Stimulated activated effector memory CD8-positive, alpha-beta T cell treated with anti-CD3 and anti-CD28 coated beads, Interleukin-12 subunit alpha, Interleukin-12 subunit beta, amount 100 ng/mL, for 72 hours (primary cell): ENCODE measurements around the gene MAN1C1.
"Not testable (repeated sequence)": the region's sequence is repeated elsewhere in the genome, so short reads cannot be mapped to it uniquely, and the experiment has no call there.

Experiments
- ATAC-seq: fragments of 150-1000 bp; cut with Tn5 transposase; 2 replicates; pipeline ENCODE4 v1.10.0; 2021
- DNase-seq, 2 donors: peaks; one replicate each; pipeline ENCODE4 v3.0.0; 2021 to 2022; ENCODE audit warnings: low spot score in 2 of 2
- H3K27ac Mint-ChIP-seq: one replicate; pipeline ENCODE4 v1.8.0; 2022; ENCODE audit warnings: mild to moderate bottlenecking, mixed read lengths
- H3K36me3 Mint-ChIP-seq: one replicate; pipeline ENCODE4 v1.8.0; 2022; ENCODE audit warnings: mild to moderate bottlenecking, mixed read lengths
- H3K4me1 Mint-ChIP-seq: one replicate; pipeline ENCODE4 v1.8.0; 2022; ENCODE audit warnings: mixed read lengths
- H3K4me3 Mint-ChIP-seq: one replicate; pipeline ENCODE4 v1.8.0; 2022; ENCODE audit warnings: mild to moderate bottlenecking, mixed read lengths
- H3K9me3 Mint-ChIP-seq: one replicate; pipeline ENCODE4 v1.8.0; 2022; ENCODE audit warnings: mixed read lengths

MAN1C1 gene

DNA sequence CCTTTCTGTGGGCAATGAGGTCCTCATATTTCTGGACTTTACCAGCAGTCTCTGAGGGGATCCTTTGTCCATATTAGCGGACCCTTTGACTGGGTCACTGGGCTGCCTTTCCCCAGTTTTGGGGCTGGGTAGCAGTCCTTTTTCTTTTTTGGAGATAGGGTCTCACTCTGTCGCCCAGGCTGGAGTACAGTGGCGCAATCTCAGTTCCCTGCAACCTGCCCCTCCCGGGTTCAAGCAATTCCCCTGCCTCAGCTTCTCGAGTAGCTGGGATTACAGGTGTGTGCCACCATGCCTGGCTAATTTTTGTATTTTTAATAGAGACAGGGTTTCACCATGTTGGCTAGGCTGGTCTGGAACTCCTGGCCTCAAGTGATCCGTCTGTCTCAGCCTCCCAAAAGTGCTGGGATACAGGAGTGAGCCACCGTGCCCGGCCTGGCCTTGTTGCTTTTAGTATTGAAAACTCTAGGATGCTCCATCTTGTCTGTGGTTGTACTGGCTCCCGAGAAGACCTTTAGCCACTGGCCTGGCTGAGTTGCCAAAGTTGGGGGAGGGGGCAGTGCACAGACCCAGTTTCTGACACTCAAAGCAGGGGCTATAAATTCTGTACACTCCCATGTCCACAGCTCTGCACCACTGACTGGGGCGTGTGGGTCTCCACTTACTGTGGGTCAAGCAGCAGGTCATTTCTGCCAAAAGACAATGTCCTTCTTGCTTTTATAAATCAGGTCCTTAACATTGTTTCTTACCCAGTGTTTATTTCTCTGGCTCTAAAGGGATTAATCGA is 33.1 kb downstream of the MAN1C1 start:
- Mint-ChIP-seq H3K27ac (no peak overlapping the region), H3K4me3 (no peak overlapping the region), H3K4me1 (peaks cover 29% of the 10 kb centered on the region), H3K9me3 (no peaks in the 10 kb centered on the region), H3K36me3 (peaks cover 6% of the 10 kb centered on the region)
- DNase-seq (no peak), ATAC-seq (no peak)

GRCh38 chr1:25650289-25650576 is 33.6 kb downstream of the MAN1C1 start:
- peaks cover 24% of the 10 kb centered on the region for H3K4me1 Mint-ChIP-seq
- DNase-seq (no peak), ATAC-seq (no peak)
- no peak overlapping the region for H3K27ac Mint-ChIP-seq
- H3K9me3 Mint-ChIP-seq: no peaks in the 10 kb centered on the region
- no peak overlapping the region for H3K4me3 Mint-ChIP-seq
- H3K36me3 Mint-ChIP-seq: peaks cover 5% of the 10 kb centered on the region

GRCh38 chr1:25651036-25651640 is 34.5 kb downstream of the MAN1C1 start:
- H3K4me1 Mint-ChIP-seq: peaks cover 19% of the 10 kb centered on the region
- no peak overlapping the region for H3K27ac Mint-ChIP-seq
- no peaks in the 10 kb centered on the region for H3K36me3 Mint-ChIP-seq
- no peaks in the 10 kb centered on the region for H3K9me3 Mint-ChIP-seq
- DNase-seq (no peak), ATAC-seq (no peak)
- no peak overlapping the region for H3K4me3 Mint-ChIP-seq

GRCh38 chr1:25651824-25652741 is 35.5 kb downstream of the MAN1C1 start:
- DNase-seq (no peak), ATAC-seq (no peak)
- Mint-ChIP-seq H3K9me3 (no peaks in the 10 kb centered on the region), H3K36me3 (no peaks in the 10 kb centered on the region), H3K27ac (no peak overlapping the region), H3K4me3 (no peak overlapping the region), H3K4me1 (peaks cover 14% of the 10 kb centered on the region)

GRCh38 chr1:25653558-25653957 is 37.0 kb downstream of the MAN1C1 start:
- no peak for ATAC-seq
- no peak for DNase-seq
- Mint-ChIP-seq H3K27ac (peak overlapping the region; percentile 26), H3K4me1 (peaks cover 11% of the 10 kb centered on the region), H3K4me3 (no peak overlapping the region), H3K36me3 (no peaks in the 10 kb centered on the region), H3K9me3 (no peaks in the 10 kb centered on the region)

GRCh38 chr1:25654109-25654660 is 37.6 kb downstream of the MAN1C1 start:
- no peak overlapping the region for H3K27ac Mint-ChIP-seq
- H3K4me3 Mint-ChIP-seq: no peak overlapping the region
- H3K4me1 Mint-ChIP-seq: peaks cover 8% of the 10 kb centered on the region
- ATAC-seq: no peak
- no peaks in the 10 kb centered on the region for H3K9me3 Mint-ChIP-seq
- no peaks in the 10 kb centered on the region for H3K36me3 Mint-ChIP-seq
- DNase-seq: no peak

GRCh38 chr1:25657121-25657882 is 40.7 kb downstream of the MAN1C1 start:
- ATAC-seq (no peak), DNase-seq (no peak)
- Mint-ChIP-seq H3K36me3 (no peaks in the 10 kb centered on the region), H3K4me1 (peaks cover 8% of the 10 kb centered on the region), H3K9me3 (no peaks in the 10 kb centered on the region), H3K27ac (no peak overlapping the region), H3K4me3 (no peak overlapping the region)

DNA sequence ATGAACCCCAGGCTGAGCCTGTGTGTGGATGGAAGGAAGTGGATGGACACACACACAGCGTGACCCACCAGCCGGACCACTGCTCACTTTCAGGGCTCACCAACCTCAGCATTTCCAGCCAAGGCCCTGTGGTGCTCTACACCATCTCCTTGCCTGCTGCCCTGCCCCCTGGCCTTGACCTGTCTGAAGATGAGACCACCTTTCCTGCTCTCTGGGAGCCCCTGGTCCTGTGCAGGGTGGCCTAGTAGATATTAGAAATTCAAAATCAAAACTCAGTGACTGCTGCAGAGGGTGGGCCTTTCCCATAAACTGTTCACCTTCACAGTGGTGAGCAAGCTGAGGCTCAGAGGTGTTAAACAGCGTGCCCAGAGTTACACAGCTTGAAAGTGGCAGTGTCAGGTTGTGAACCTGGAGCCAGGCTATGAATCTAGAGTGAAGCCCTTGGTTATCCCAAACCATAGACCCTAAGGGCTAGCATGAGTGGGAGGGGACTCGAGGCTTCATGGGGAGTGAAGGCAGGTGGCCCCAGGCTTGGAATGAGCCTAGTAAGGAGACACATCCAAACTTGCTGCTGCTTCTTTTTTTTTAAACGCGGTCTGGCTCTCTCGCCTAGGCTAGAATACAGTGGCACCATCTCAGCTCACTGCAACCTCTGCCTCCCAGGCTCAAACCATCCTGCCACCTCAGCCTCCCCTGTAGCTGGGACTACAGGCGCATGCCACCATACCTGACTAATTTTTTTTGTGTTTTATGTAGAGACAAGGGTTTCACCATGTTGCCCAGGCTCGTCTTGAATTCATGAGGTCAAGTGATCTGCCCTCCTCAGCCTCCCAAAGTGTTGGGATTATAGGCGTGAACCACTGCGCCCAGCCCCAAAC is 41.5 kb downstream of the MAN1C1 start:
- Mint-ChIP-seq H3K36me3 (no peaks in the 10 kb centered on the region), H3K4me1 (peaks cover 8% of the 10 kb centered on the region), H3K9me3 (no peaks in the 10 kb centered on the region), H3K4me3 (no peak overlapping the region), H3K27ac (no peak overlapping the region)
- DNase-seq (no peak), ATAC-seq (no peak)

DNA sequence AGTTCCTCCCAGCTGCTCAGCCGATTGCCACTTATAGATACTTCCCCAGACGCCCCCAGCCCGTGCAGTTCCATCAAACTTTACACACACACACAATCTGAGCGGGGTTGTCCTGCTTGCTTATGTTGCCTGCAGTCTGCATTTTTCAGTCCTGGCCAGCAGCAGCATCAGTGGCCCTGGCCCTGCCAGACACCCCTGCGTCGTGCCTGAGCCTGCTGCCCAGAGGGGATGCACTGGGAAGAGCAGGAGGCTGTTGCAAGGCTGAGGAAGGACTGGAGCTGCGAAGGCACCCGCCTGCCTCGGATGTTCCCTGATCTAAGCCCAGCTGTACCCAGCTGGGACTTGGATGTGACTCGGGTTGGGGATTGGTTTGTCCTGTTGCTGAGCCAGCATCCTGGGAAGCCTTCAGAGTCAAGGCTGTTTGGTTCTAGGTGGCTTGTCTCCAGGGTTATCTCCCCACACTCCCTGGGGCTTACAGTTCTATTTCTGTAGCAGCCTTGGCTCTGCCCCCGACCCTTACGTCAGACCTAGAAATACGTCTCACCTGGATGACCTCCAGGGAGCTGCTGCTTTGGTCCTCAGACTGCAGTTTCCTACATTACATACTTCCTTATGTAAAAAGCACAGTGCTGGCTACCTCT is 42.3 kb downstream of the MAN1C1 start:
- Mint-ChIP-seq H3K4me1 (peaks cover under 1% of the 10 kb centered on the region), H3K9me3 (no peaks in the 10 kb centered on the region), H3K4me3 (no peak overlapping the region), H3K36me3 (no peaks in the 10 kb centered on the region), H3K27ac (no peak overlapping the region)
- no peak for DNase-seq
- ATAC-seq: no peak

DNA sequence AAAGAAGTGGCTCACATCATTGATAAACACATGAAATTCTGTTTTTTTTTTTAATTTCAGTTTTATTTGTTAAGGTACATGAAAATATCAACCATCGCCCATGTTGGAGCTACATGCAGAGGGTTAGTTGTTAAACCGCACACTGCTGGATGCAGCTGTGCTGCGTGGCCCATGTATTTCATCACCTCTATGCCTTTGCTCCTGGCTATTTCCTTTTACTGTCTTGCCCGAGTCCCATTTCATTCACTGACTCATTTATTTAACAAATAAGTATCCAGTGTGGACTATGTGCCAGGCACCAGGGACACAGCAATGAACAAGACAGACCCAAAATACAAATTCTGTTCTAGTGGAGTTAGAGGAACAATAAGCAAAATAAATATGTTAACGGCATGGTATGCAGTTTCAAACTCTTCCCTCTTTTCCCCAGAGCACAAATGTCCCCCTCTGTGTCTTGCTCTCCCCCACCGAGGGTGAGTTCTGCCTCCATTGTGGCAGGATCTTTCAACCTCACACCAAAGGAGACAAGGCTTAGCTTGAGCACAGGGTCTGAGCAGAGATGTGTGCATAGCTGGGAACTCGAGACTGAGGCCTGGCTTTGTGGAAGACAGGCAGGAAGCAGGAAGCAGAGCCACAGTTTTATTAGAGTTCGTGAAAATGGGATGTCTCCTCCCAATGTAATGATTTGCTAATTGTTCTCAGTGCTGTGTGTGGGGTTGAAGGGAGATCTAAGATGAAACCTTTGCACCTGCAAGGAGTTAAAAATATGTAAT is 44.6 kb downstream of the MAN1C1 start:
- no peak for ATAC-seq
- Mint-ChIP-seq H3K4me3 (no peak overlapping the region), H3K36me3 (no peaks in the 10 kb centered on the region), H3K9me3 (no peaks in the 10 kb centered on the region), H3K4me1 (no peaks in the 10 kb centered on the region), H3K27ac (no peak overlapping the region)
- no peak for DNase-seq

- Mint-ChIP-seq H3K36me3 (no peaks in the 10 kb centered on the region), H3K4me3 (no peak overlapping the region), H3K9me3 (no peaks in the 10 kb centered on the region), H3K4me1 (no peaks in the 10 kb centered on the region), H3K27ac (no peak overlapping the region)
- no peak for DNase-seq
- ATAC-seq: no peak
Measured at GRCh38 chr1:25662061-25662460, 45.5 kb downstream of the MAN1C1 start.

DNA sequence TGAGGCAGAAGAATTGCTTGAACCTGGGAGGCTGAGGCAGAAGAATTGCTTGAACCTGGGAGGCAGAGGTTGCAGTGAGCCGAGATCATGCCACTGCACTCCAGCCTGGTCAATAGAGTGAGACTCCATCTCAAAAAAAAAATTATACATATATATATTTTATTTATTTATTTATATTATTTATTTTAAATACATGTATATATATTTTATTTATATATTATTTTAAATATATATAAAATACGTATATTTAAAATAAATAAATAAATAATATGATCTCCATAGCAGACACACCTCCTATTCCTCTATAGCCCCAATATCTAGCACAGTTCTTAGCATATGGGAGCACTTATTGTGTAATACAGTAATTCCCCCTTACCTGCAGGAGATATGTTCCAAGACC is 46.4 kb downstream of the MAN1C1 start:
- not testable (repeated sequence) for ATAC-seq, H3K36me3 Mint-ChIP-seq, H3K4me1 Mint-ChIP-seq, H3K27ac Mint-ChIP-seq, H3K4me3 Mint-ChIP-seq, DNase-seq, H3K9me3 Mint-ChIP-seq
